IMR-90 (cell line): Measurements from ENCODE around the gene CLNK. TPM values are rescaled to one million over a fixed set of nuclear protein-coding genes. Genes with fewer than 3 reads are reported as not detected.

Source experiments
- ATAC-seq: fragments of 200-7000 bp; cut with Tn5 transposase; 2 replicates; pipeline ENCODE4 v1.9.1; 2020; ENCODE audit warnings: low read depth, mild to moderate bottlenecking, moderate library complexity
- BruUV-seq: library from RNA; stranded (reverse); fragments of 400-500 nt; replicated peaks from 2 replicates; lab custom pipeline; 2021; lab: Mats Ljungman, UMichigan
- CTCF ChIA-PET: fragments of 300-600 bp; formaldehyde crosslinking; extraction: SDS; loops from one replicate; lab custom pipeline; 2021; ENCODE audit warnings: antibody characterized with exemption; lab: Yijun Ruan, JAX
- POLR2A ChIA-PET: fragments of 300-600 bp; sonication (Branson Sonifier 250); formaldehyde crosslinking; loops from one replicate; lab custom pipeline; 2022; ENCODE audit warnings: antibody characterized with exemption; ENCODE audit not compliant: unreplicated experiment; lab: Charles Lee
- DNase-seq: peaks from one replicate; pipeline ENCODE4 v3.0.0; 2013
- H2AFZ ChIP-seq: replicated peaks from 2 replicates; pipeline ENCODE3; 2013; ENCODE audit warnings: low read length, mild to moderate bottlenecking; ENCODE audit not compliant: poor library complexity
- H2AK5ac ChIP-seq: 2 replicates; pipeline ENCODE4 v1.6.1; 2013; ENCODE audit warnings: low read depth, low read length, inconsistent platforms
- H2AK9ac ChIP-seq: replicated peaks from 2 replicates; pipeline ENCODE3; 2013; ENCODE audit warnings: mild to moderate bottlenecking, low read depth, low read length, moderate library complexity; ENCODE audit not compliant: poor library complexity
- H2BK120ac ChIP-seq: 2 replicates; pipeline ENCODE4 v1.6.1; 2013; ENCODE audit warnings: low read depth, low read length, inconsistent platforms
- H2BK15ac ChIP-seq: 3 replicates; pipeline ENCODE4 v1.6.1; 2013; ENCODE audit warnings: low read depth, low read length, inconsistent platforms
- H2BK20ac ChIP-seq: 2 replicates; pipeline ENCODE4 v1.6.1; 2013; ENCODE audit warnings: low read depth, mild to moderate bottlenecking, inconsistent platforms, low read length, moderate library complexity
- H2BK5ac ChIP-seq: 2 replicates; pipeline ENCODE4 v1.6.1; 2013; ENCODE audit warnings: mild to moderate bottlenecking, low read depth, low read length, inconsistent platforms; ENCODE audit not compliant: poor library complexity, severe bottlenecking
- H3K14ac ChIP-seq: replicated peaks from 2 replicates; pipeline ENCODE4 v1.6.1; 2013; ENCODE audit warnings: low read depth, low read length, inconsistent platforms
- H3K18ac ChIP-seq: 2 replicates; pipeline ENCODE4 v1.6.1; 2013; ENCODE audit warnings: low read depth, low read length, control low read depth
- H3K23ac ChIP-seq: 2 replicates; pipeline ENCODE4 v1.6.1; 2013; ENCODE audit warnings: low read depth, low read length, inconsistent platforms
- H3K27ac ChIP-seq: 2 replicates; pipeline ENCODE4 v1.5.1; 2013; ENCODE audit warnings: mild to moderate bottlenecking, control low read depth, low read length; ENCODE audit not compliant: insufficient read depth
- H3K27me3 ChIP-seq: 2 replicates; pipeline ENCODE4 v1.6.1; 2013; ENCODE audit warnings: low read length; ENCODE audit not compliant: control insufficient read depth, insufficient read depth
- H3K36me3 ChIP-seq: 2 replicates; pipeline ENCODE4 v1.6.1; 2013; ENCODE audit warnings: low read length, mixed read lengths; ENCODE audit not compliant: control insufficient read depth, insufficient read depth
- H3K4ac ChIP-seq: 2 replicates; pipeline ENCODE4 v1.6.1; 2013; ENCODE audit warnings: low read depth, low read length, inconsistent platforms
- H3K4me1 ChIP-seq: 2 replicates; pipeline ENCODE4 v1.6.1; 2013; ENCODE audit warnings: low read length, mixed read lengths; ENCODE audit not compliant: control insufficient read depth, insufficient read depth
- H3K4me2 ChIP-seq: 2 replicates; pipeline ENCODE4 v1.6.1; 2013; ENCODE audit warnings: low read depth, mild to moderate bottlenecking, control low read depth, low read length, moderate library complexity
- H3K4me3 ChIP-seq: 2 replicates; pipeline ENCODE4 v1.5.1; 2013; ENCODE audit warnings: low read depth, mild to moderate bottlenecking, control low read depth, low read length, moderate library complexity; ENCODE audit not compliant: insufficient read depth
- H3K56ac ChIP-seq: 2 replicates; pipeline ENCODE4 v1.6.1; 2013; ENCODE audit warnings: low read length, inconsistent platforms; ENCODE audit not compliant: insufficient read depth; ENCODE audit errors: extremely low read depth
- H3K79me1 ChIP-seq, 2 experiments: 2 replicates each; pipeline ENCODE4 v1.6.1; 2013; ENCODE audit warnings: low read length in 2 of 2, inconsistent platforms in 1 of 2, low read depth in 1 of 2
- H3K9ac ChIP-seq: 2 replicates; pipeline ENCODE4 v1.6.1; 2013; ENCODE audit warnings: low read depth, low read length, control low read depth
- H3K9me1 ChIP-seq: 2 replicates; pipeline ENCODE4 v1.6.1; 2013; ENCODE audit warnings: low read length, inconsistent platforms; ENCODE audit not compliant: insufficient read depth
- H3K9me3 ChIP-seq: 2 replicates; pipeline ENCODE4 v1.6.1; 2013; ENCODE audit warnings: low read length; ENCODE audit not compliant: control insufficient read depth, insufficient read depth
- H4K20me1 ChIP-seq: 2 replicates; pipeline ENCODE4 v1.6.1; 2013; ENCODE audit warnings: low read length, inconsistent platforms; ENCODE audit not compliant: insufficient read depth
- H4K5ac ChIP-seq: 2 replicates; pipeline ENCODE4 v1.6.1; 2013; ENCODE audit warnings: mild to moderate bottlenecking, low read depth, low read length, control low read depth
- H4K8ac ChIP-seq, 2 experiments: 2 replicates each; pipeline ENCODE4 v1.6.1; 2013; ENCODE audit warnings: low read depth in 2 of 2, low read length in 2 of 2, control low read depth in 1 of 2, inconsistent platforms in 1 of 2
- H4K91ac ChIP-seq: 2 replicates; pipeline ENCODE4 v1.6.1; 2013; ENCODE audit warnings: low read depth, low read length, inconsistent platforms; ENCODE audit not compliant: insufficient read depth
- BHLHE40 ChIP-seq: fragments of 150-350 bp; IDR thresholded peaks from 2 replicates; pipeline ENCODE4 v1.6.1; 2016; ENCODE audit warnings: mild to moderate bottlenecking, low read depth, low read length
- MXI1 ChIP-seq: IDR thresholded peaks from 2 replicates; pipeline ENCODE4 v1.6.1; 2012; ENCODE audit warnings: low read depth, mild to moderate bottlenecking, low read length, moderate library complexity, borderline replicate concordance
- NFE2L2 ChIP-seq: fragments of 150-350 bp; IDR thresholded peaks from 2 replicates; pipeline ENCODE4 v1.6.1; 2016; ENCODE audit warnings: low read depth, mild to moderate bottlenecking, low read length
- POLR2A ChIP-seq: IDR thresholded peaks from 2 replicates; pipeline ENCODE4 v1.6.1; 2012; ENCODE audit warnings: mild to moderate bottlenecking, low read depth, low read length
- RCOR1 ChIP-seq: IDR thresholded peaks from 2 replicates; pipeline ENCODE4 v1.6.1; 2012; ENCODE audit warnings: mild to moderate bottlenecking, low read length, improper control_type of control experiment; ENCODE audit not compliant: insufficient replicate concordance
- RFX5 ChIP-seq: IDR thresholded peaks from 2 replicates; pipeline ENCODE4 v1.8.0; 2012; ENCODE audit warnings: low read depth, mild to moderate bottlenecking, low read length, moderate library complexity
- SMC3 ChIP-seq: fragments of 150-350 bp; IDR thresholded peaks from 2 replicates; pipeline ENCODE4 v1.6.1; 2016; ENCODE audit warnings: low read depth, mild to moderate bottlenecking, antibody characterized with exemption, low read length, moderate library complexity
- WGBS, 2 experiments: methylation state at CpG; one replicate each; pipeline versions ENCODE4 v1.1.5 to v1.1.7; 2013; ENCODE audit warnings: missing lambda C conversion rate in 2 of 2; ENCODE audit not compliant: insufficient read length in 1 of 2; ENCODE audit errors: extremely low coverage in 2 of 2; 5-methylcytosine and 5-hydroxymethylcytosine counted together
- dilution Hi-C: fragments of 300-500 bp; cut with HindIII; formaldehyde crosslinking; loops from one replicate; pipeline ENCODE4 v1.14.3; 2018; ENCODE audit warnings: low sequenced_read_pairs; ENCODE audit not compliant: unreplicated experiment
- in situ Hi-C: fragments of 300-500 bp; cut with MboI; formaldehyde crosslinking; loops from 3 replicates; pipeline ENCODE4 v1.14.3; 2019; ENCODE audit warnings: low sequenced_read_pairs, inconsistent platforms, mixed read lengths
- intact Hi-C: fragments of 100-400 bp; cut with micrococcal nuclease; formaldehyde crosslinking; loops from 2 replicates; pipeline ENCODE4 v1.10.0; 2022
- polyA plus RNA-seq, 3 experiments: library from polyadenylated mRNA; depleted of rRNA; stranded (reverse); fragments of >200 nt; gene quantifications; 2 replicates each; pipeline ENCODE4 v1.2.3, GENCODE V29; 2012; ENCODE audit warnings: low replicate concordance in 1 of 3
- total RNA-seq: library from RNA; depleted of rRNA; stranded (reverse); fragments of >200 nt; gene quantifications from 2 replicates; pipeline ENCODE4 v1.2.3, GENCODE V29; 2012
- TF ChIP-seq, protein P1 (sequence below): conservative IDR thresholded peaks from 2 replicates; pipeline ENCODE4 v1.5.1; 2012; ENCODE audit warnings: mild to moderate bottlenecking, low read depth, low read length, improper control_type of control experiment
- TF ChIP-seq, protein P2 (sequence below): fragments of 150-350 bp; IDR thresholded peaks from 2 replicates; pipeline ENCODE4 v1.6.1; 2017; ENCODE audit warnings: mild to moderate bottlenecking, antibody characterized with exemption, low read length, low read depth

The CLNK gene
- total and polyA plus RNA-seq, 2 of the 4 experiments (the other 2 are of a cell fraction): not detected

DNA sequence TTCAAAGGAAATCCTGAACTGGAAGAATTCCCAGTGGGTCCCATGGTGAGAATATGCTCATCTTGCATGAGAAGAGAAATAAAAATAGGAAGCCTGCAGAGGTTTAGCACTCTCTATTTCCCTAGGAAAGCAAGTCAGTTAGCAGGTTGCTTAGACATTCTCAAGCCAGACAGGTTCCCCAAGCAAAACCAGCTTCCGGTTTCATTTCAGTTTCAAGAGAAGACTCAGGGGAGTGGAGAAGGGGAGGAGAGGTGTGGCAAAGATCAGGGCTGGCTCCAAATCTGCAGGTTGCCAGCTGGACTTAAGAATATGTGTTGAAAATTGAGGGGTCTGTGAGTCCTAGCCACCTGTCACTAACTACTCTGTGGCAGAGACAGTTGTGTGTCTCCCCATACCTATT, 107.5 kb downstream of the CLNK start:
- H3K79me1 ChIP-seq: no peaks in the 10 kb centered on the region
- peaks cover 13% of the 10 kb centered on the region for H3K27me3 ChIP-seq
- no peak overlapping the region for H4K5ac ChIP-seq
- dilution Hi-C loops: no loop called here
- ATAC-seq: no peak
- no peak overlapping the region for H3K23ac ChIP-seq
- no peak overlapping the region for H3K27ac ChIP-seq
- no peaks in the 10 kb centered on the region for H3K9me3 ChIP-seq
- H3K4me1 ChIP-seq: no peaks in the 10 kb centered on the region
- H4K8ac ChIP-seq: no peak overlapping the region
- no peak overlapping the region for H2BK20ac ChIP-seq
- BruUV-seq: no TSS peak
- no peak overlapping the region for H2AK5ac ChIP-seq
- no peak overlapping the region for H2AK9ac ChIP-seq
- no peak overlapping the region for H3K4me3 ChIP-seq
- ChIA-PET CTCF (no interaction called here), POLR2A (no interaction called here)
- in situ Hi-C loops: loop anchor here (25.0 kb wide), 1 partner anchor 235 kb away; no protein-coding TSS in a partner anchor
- H3K9ac ChIP-seq: no peak overlapping the region
- H3K4ac ChIP-seq: no peak overlapping the region
- no peak overlapping the region for H3K4me2 ChIP-seq
- H2BK5ac ChIP-seq: no peak overlapping the region
- intact Hi-C loops: no loop called here
- H2BK120ac ChIP-seq: no peak overlapping the region
- WGBS, 2 experiments: no CpG with 5 or more reads among the region's 1 CpG
- no peak overlapping the region for H3K18ac ChIP-seq
- no peak overlapping the region for H2AFZ ChIP-seq
- H4K20me1 ChIP-seq: no peaks in the 10 kb centered on the region
- no peak for TF ChIP-seq SMC3
- no peak for TF ChIP-seq NFE2L2
- TF ChIP-seq, protein P1, sequence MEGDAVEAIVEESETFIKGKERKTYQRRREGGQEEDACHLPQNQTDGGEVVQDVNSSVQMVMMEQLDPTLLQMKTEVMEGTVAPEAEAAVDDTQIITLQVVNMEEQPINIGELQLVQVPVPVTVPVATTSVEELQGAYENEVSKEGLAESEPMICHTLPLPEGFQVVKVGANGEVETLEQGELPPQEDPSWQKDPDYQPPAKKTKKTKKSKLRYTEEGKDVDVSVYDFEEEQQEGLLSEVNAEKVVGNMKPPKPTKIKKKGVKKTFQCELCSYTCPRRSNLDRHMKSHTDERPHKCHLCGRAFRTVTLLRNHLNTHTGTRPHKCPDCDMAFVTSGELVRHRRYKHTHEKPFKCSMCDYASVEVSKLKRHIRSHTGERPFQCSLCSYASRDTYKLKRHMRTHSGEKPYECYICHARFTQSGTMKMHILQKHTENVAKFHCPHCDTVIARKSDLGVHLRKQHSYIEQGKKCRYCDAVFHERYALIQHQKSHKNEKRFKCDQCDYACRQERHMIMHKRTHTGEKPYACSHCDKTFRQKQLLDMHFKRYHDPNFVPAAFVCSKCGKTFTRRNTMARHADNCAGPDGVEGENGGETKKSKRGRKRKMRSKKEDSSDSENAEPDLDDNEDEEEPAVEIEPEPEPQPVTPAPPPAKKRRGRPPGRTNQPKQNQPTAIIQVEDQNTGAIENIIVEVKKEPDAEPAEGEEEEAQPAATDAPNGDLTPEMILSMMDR: no peak
- no peak for TF ChIP-seq RFX5
- TF ChIP-seq, protein P2, sequence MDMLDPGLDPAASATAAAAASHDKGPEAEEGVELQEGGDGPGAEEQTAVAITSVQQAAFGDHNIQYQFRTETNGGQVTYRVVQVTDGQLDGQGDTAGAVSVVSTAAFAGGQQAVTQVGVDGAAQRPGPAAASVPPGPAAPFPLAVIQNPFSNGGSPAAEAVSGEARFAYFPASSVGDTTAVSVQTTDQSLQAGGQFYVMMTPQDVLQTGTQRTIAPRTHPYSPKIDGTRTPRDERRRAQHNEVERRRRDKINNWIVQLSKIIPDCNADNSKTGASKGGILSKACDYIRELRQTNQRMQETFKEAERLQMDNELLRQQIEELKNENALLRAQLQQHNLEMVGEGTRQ: no peak
- TF ChIP-seq BHLHE40: no peak
- no peak for TF ChIP-seq RCOR1
- TF ChIP-seq MXI1: no peak
- no peak for TF ChIP-seq POLR2A
- H4K91ac ChIP-seq: no peak overlapping the region
- no peak overlapping the region for H3K56ac ChIP-seq
- H2BK15ac ChIP-seq: no peak overlapping the region
- H3K36me3 ChIP-seq: no peaks in the 10 kb centered on the region
- H3K9me1 ChIP-seq: no peaks in the 10 kb centered on the region
- no peak overlapping the region for H3K14ac ChIP-seq
- DNase-seq: no peak
